Stimulated activated CD8-positive, alpha-beta memory T cell treated with anti-CD3 and anti-CD28 coated beads, Interleukin-2, amount 100 ng/mL, for 48 hours (primary cell): ENCODE measurements around the gene TUSC2.
"Not testable (repeated sequence)": the region's sequence is repeated elsewhere in the genome, so short reads cannot be mapped to it uniquely, and the experiment has no call there.

Experiments used
- DNase-seq, 2 donors: peaks; one replicate each; pipeline ENCODE4 v3.0.0-alpha.2; 2020; ENCODE audit warnings: low read depth in 2 of 2

The TUSC2 gene

GRCh38 chr3:50294492-50295403 lies 33.3 kb downstream of the TUSC2 start:
- DNase-seq, result no peak

GRCh38 chr3:50294089-50294488 lies 33.9 kb downstream of the TUSC2 start:
- no peak for DNase-seq

- no peak for DNase-seq
Measured at GRCh38 chr3:50293079-50293801, 34.8 kb downstream of the TUSC2 start.

GRCh38 chr3:50292159-50293078 lies 35.6 kb downstream of the TUSC2 start, which contains the start of gene IFRD2:
IFRD2 (minus strand) TSS chr3:50292429; CDS start chr3:50292274, 155 bp downstream.
- peak; percentile 90 to 93 for DNase-seq

DNA sequence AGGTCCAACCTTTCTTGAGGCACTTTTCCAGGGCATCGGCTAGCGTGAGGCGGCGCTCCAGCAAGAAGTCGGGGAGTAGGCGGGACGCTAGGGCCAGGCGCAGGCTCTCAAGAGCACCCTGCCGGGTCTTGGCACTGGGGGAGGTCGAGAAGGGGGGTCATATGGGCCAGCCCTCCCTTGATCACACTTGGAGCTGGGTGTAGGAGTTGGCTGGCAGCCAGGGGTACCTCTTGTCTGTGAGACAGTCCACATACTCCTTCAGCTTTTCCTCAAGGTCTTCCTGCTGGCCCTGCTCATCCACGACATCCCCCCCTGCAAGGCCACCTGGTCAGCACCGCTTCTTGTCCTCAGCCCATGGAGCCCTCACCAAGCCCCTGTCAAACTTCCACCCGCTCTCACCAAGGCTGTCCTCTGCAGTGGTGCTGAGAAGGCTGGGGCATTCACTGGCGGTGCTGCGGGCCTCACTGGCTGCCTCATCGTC lies 37.8 kb downstream of the TUSC2 start:
- DNase-seq, result no peak

DNA sequence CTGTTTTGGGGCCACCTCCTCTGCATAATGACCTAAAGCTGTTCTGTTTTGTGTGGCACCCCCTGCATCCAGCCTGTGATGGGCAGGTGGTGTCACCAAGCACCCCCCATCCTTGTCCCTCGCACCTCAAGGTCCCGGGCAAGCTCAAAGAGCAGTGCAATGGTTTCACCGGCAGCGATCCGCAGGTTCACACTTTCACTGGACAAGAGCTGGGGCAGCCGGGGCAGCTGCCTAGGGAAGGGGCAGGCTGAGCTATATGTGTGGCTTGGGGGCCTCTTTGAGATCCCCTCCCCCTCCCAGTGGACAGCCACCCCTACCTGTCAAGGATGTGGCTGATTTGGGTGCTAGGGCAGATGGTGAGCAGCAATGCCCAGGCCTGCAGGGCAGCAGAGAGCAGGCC lies 38.9 kb downstream of the TUSC2 start:
- DNase-seq, result no peak

- DNase-seq, result no peak
Measured at GRCh38 chr3:50288387-50289007, 39.5 kb downstream of the TUSC2 start.

- DNase-seq, result no peak
Measured at GRCh38 chr3:50287262-50287661, 40.8 kb downstream of the TUSC2 start.

- no peak for DNase-seq
Measured at GRCh38 chr3:50286322-50287227, 41.4 kb downstream of the TUSC2 start.

DNA sequence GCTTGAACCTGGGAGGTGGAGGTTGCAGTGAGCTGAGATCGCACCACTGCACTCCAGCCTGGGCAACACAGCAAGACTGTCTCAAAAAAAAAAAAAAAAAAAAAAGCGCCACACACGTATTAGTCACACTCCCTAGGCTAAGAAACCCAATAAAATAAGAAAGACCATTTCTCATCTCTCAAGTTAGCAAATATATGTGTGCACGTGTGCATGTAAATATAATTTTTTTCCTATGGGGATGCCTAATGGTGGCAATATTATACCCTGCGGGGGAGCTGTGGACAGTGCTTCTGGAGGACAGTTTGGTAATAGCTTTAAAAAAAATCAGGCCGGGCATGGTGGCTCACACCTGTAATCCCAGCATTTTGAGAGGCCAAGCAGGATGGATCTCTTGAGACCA lies 43.9 kb downstream of the TUSC2 start:
- not testable (repeated sequence) for DNase-seq

GRCh38 chr3:50279255-50280016 lies 48.6 kb downstream of the TUSC2 start:
- DNase-seq, result no peak

- DNase-seq, result no peak
Measured at GRCh38 chr3:50278880-50279224, 49.2 kb downstream of the TUSC2 start, which contains the start of gene LSMEM2. LSMEM2 (plus strand) TSS chr3:50279087; CDS start chr3:50279114, 27 bp downstream.

GRCh38 chr3:50278123-50278879 lies 49.7 kb downstream of the TUSC2 start:
- DNase-seq, result no peak

GRCh38 chr3:50276762-50277101 lies 51.3 kb downstream of the TUSC2 start:
- no peak for DNase-seq

GRCh38 chr3:50275996-50276761 lies 51.8 kb downstream of the TUSC2 start:
- no peak for DNase-seq

- no peak for DNase-seq
Measured at GRCh38 chr3:50275141-50275995, 52.7 kb downstream of the TUSC2 start.
